SKM-1 (cell line): ENCODE measurements around the gene OR12D2.
"Not testable (repeated sequence)": the region's sequence is repeated elsewhere in the genome, so short reads cannot be mapped to it uniquely, and the experiment has no call there.

Experiments
- DNase-seq: peaks from one replicate; lab custom pipeline; 2025; ENCODE audit not compliant: unreplicated experiment; lab: John Stamatoyannopoulos, UW

OR12D2 gene

GRCh38 chr6:29395331-29395730 lies at the start of gene OR12D2:
TSS of gene OR12D2 (plus strand) at chr6:29395631. CDS start at chr6:29396700, 1,069 bp downstream.
- DNase-seq: no peak

GRCh38 chr6:29349348-29349747 lies 46.1 kb upstream of the OR12D2 start:
- not testable (repeated sequence) for DNase-seq

GRCh38 chr6:29354980-29355379 lies 40.5 kb upstream of the OR12D2 start:
- no peak for DNase-seq

GRCh38 chr6:29355603-29356002 lies 39.8 kb upstream of the OR12D2 start:
- DNase-seq: no peak

- DNase-seq: no peak
These were observed 26.7 kb upstream of the OR12D2 start, which contains the start of gene OR5V1 for GRCh38 chr6:29368765-29369164. TSS of gene OR5V1 (minus strand) at chr6:29368865. CDS start at chr6:29356195, 12,670 bp downstream.

- no peak for DNase-seq
These were observed 20.2 kb upstream of the OR12D2 start, which contains the start of gene OR12D3 for GRCh38 chr6:29375191-29375590. TSS of gene OR12D3 (minus strand) at chr6:29375291. CDS start at chr6:29375287, 4 bp downstream.

- DNase-seq: no peak
These were observed 19.4 kb upstream of the OR12D2 start for GRCh38 chr6:29376003-29376402.

GRCh38 chr6:29388533-29388932 lies 6.9 kb upstream of the OR12D2 start:
- DNase-seq: no peak

- DNase-seq: no peak
These were observed 4.1 kb downstream of the OR12D2 start for GRCh38 chr6:29399525-29399924.

GRCh38 chr6:29403801-29404200 lies 8.4 kb downstream of the OR12D2 start:
- DNase-seq: no peak

GRCh38 chr6:29414588-29414987 lies 19.2 kb downstream of the OR12D2 start, which contains the start of gene OR12D1:
TSS of gene OR12D1 (plus strand) at chr6:29414928.
- no peak for DNase-seq

- no peak for DNase-seq
These were observed 24.1 kb downstream of the OR12D2 start for GRCh38 chr6:29419516-29419915.

- no peak for DNase-seq
These were observed 28.7 kb downstream of the OR12D2 start for GRCh38 chr6:29424168-29424567.

GRCh38 chr6:29424575-29424974 lies 29.1 kb downstream of the OR12D2 start:
- DNase-seq: no peak

- no peak for DNase-seq
These were observed 29.6 kb downstream of the OR12D2 start for GRCh38 chr6:29425075-29425474.

- no peak for DNase-seq
These were observed 31.2 kb downstream of the OR12D2 start for GRCh38 chr6:29426654-29427053.

- not testable (repeated sequence) for DNase-seq
These were observed 41.3 kb downstream of the OR12D2 start for GRCh38 chr6:29436730-29437129.

GRCh38 chr6:29439006-29439405 lies 43.6 kb downstream of the OR12D2 start, which contains the start of gene OR10C1:
TSS of gene OR10C1 (plus strand) at chr6:29439306. CDS start at chr6:29440016, 710 bp downstream.
- no peak for DNase-seq

- no peak for DNase-seq
These were observed 47.3 kb downstream of the OR12D2 start for GRCh38 chr6:29442719-29443118.

- DNase-seq: not testable (repeated sequence)
These were observed 48.6 kb downstream of the OR12D2 start for GRCh38 chr6:29444031-29444430.
